Fibroblast of lung (primary cell): Measurements from ENCODE around the gene POLR3H. TPM values are rescaled to one million over a fixed set of nuclear protein-coding genes. Genes with fewer than 3 reads are reported as not detected.

Experiments
- DNase-seq, 2 donors: peaks; one replicate each; pipeline versions ENCODE4 v3.0.0 to v3.0.0-alpha.2; 2010; ENCODE audit warnings: low read depth in 2 of 2
- H2AFZ ChIP-seq: 2 replicates; pipeline ENCODE4 v1.5.1; 2012; ENCODE audit warnings: low read length, control low read depth, inconsistent platforms
- H3K27ac ChIP-seq: 2 replicates; pipeline ENCODE4 v1.5.1; 2011; ENCODE audit warnings: low read length, control low read depth; ENCODE audit not compliant: insufficient read depth
- H3K27me3 ChIP-seq: 2 replicates; pipeline ENCODE4 v1.5.1; 2011; ENCODE audit warnings: mild to moderate bottlenecking, low read length; ENCODE audit not compliant: control insufficient read depth, insufficient read depth
- H3K36me3 ChIP-seq: 2 replicates; pipeline ENCODE4 v1.5.1; 2011; ENCODE audit warnings: low read length; ENCODE audit not compliant: control insufficient read depth, insufficient read depth
- H3K4me1 ChIP-seq: 2 replicates; pipeline ENCODE4 v1.5.1; 2011; ENCODE audit warnings: low read length; ENCODE audit not compliant: control insufficient read depth, insufficient read depth; ENCODE audit errors: extremely low read depth
- H3K4me2 ChIP-seq: 2 replicates; pipeline ENCODE4 v1.5.1; 2011; ENCODE audit warnings: low read length, control low read depth; ENCODE audit not compliant: insufficient read depth; ENCODE audit errors: extremely low read depth
- H3K4me3 ChIP-seq, 4 experiments: fragments of 200-600 bp in 1 of 4; sonication (generic) in 1 of 4; replicated peaks in 1 of 4; 2 replicates each; pipeline ENCODE4 v1.5.1; 2011 to 2016; ENCODE audit warnings: low read length in 4 of 4, low read depth in 3 of 4, mild to moderate bottlenecking in 3 of 4, control low read depth in 2 of 4, inconsistent platforms in 1 of 4, mixed read lengths in 1 of 4; ENCODE audit not compliant: insufficient read depth in 1 of 4; ENCODE audit errors: control extremely low read depth in 1 of 4
- H3K79me2 ChIP-seq: 2 replicates; pipeline ENCODE4 v1.5.1; 2012; ENCODE audit warnings: mild to moderate bottlenecking, low read length, inconsistent platforms; ENCODE audit not compliant: control insufficient read depth, insufficient read depth
- H3K9ac ChIP-seq: 2 replicates; pipeline ENCODE4 v1.5.1; 2011; ENCODE audit warnings: mild to moderate bottlenecking, low read length, control low read depth; ENCODE audit not compliant: insufficient read depth
- H3K9me3 ChIP-seq: 2 replicates; pipeline ENCODE4 v1.5.1; 2012; ENCODE audit warnings: low read depth, low read length; ENCODE audit not compliant: control insufficient read depth, insufficient read depth
- H4K20me1 ChIP-seq: 2 replicates; pipeline ENCODE4 v1.5.1; 2011; ENCODE audit warnings: low read length; ENCODE audit not compliant: control insufficient read depth, insufficient read depth; ENCODE audit errors: extremely low read depth
- EZH2 ChIP-seq: IDR thresholded peaks from 2 replicates; pipeline ENCODE4 v1.5.1; 2012; ENCODE audit warnings: low read length, control low read depth, mild to moderate bottlenecking; ENCODE audit errors: missing control alignments
- polyA plus RNA-seq, 2 donors: library from polyadenylated mRNA; depleted of rRNA in 1 of 2; stranded (reverse) in 1 of 2; unstranded in 1 of 2; fragments of >200 nt; gene quantifications; 2 replicates each; pipeline ENCODE4 v1.2.1, GENCODE V29; 2011 to 2012; ENCODE audit warnings: missing spikeins in 1 of 2
- total RNA-seq: library from RNA; depleted of rRNA; stranded (reverse); fragments of >200 nt; gene quantifications from 2 replicates; pipeline ENCODE4 v1.2.1, GENCODE V29; 2014
- TF ChIP-seq, protein P1 (sequence below), 2 donors: IDR thresholded peaks in 1 of 2; conservative IDR thresholded peaks in 1 of 2; 1 replicate in 1 of 2; 2 replicates in 1 of 2; pipeline ENCODE4 v1.5.1; 2011 to 2012; ENCODE audit warnings: low read length in 2 of 2, control low read depth in 1 of 2, inconsistent platforms in 1 of 2, low read depth in 1 of 2, mild to moderate bottlenecking in 1 of 2

The POLR3H gene
- total and polyA plus RNA-seq, 2 donors (not counting 1 experiment from before 2014, with no cell fraction given), result 19.7 to 42.6 TPM

DNA sequence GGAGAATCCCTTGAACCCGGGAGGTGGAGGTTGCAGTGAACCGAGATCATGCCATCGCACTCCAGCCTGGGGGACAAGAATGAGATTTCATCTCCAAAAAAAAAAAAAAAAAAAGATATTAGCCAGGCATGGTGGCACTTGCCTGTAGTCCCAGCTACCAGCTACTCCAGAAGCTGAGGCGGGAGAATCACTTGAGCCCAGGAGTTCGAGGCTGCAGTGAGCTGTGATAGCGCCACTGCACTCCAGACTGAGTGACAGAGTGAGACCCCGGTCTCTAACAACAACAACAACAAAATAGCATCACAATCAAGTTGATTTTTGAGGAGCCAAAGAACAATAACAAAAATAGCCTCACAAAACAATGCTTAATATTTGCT lies 43.1 kb upstream of the POLR3H start:
- H3K4me1 ChIP-seq, result peaks cover 5% of the 10 kb centered on the region
- no peaks in the 10 kb centered on the region for H4K20me1 ChIP-seq
- H3K9ac ChIP-seq, result no peak overlapping the region
- no peaks in the 10 kb centered on the region for H3K27me3 ChIP-seq
- H3K4me3 ChIP-seq, result peak overlapping the region in 1 of 4 experiments; percentile 92
- H3K9me3 ChIP-seq, result no peaks in the 10 kb centered on the region
- H3K36me3 ChIP-seq, result peaks cover 12% of the 10 kb centered on the region
- no peak overlapping the region for H3K27ac ChIP-seq
- no peak for DNase-seq
- H3K79me2 ChIP-seq, result peaks cover 32% of the 10 kb centered on the region
- H2AFZ ChIP-seq, result no peak overlapping the region
- TF ChIP-seq, protein P1, sequence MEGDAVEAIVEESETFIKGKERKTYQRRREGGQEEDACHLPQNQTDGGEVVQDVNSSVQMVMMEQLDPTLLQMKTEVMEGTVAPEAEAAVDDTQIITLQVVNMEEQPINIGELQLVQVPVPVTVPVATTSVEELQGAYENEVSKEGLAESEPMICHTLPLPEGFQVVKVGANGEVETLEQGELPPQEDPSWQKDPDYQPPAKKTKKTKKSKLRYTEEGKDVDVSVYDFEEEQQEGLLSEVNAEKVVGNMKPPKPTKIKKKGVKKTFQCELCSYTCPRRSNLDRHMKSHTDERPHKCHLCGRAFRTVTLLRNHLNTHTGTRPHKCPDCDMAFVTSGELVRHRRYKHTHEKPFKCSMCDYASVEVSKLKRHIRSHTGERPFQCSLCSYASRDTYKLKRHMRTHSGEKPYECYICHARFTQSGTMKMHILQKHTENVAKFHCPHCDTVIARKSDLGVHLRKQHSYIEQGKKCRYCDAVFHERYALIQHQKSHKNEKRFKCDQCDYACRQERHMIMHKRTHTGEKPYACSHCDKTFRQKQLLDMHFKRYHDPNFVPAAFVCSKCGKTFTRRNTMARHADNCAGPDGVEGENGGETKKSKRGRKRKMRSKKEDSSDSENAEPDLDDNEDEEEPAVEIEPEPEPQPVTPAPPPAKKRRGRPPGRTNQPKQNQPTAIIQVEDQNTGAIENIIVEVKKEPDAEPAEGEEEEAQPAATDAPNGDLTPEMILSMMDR (conservative IDR thresholded peaks at IDR 0.05 in 1 of 2, IDR thresholded peaks at IDR 0.05 in 1 of 2; ENCODE audit: low read depth in 1 of 2, low read length in 2 of 2), result no peak
- no peak for TF ChIP-seq EZH2
- H3K4me2 ChIP-seq, result no peak overlapping the region

DNA sequence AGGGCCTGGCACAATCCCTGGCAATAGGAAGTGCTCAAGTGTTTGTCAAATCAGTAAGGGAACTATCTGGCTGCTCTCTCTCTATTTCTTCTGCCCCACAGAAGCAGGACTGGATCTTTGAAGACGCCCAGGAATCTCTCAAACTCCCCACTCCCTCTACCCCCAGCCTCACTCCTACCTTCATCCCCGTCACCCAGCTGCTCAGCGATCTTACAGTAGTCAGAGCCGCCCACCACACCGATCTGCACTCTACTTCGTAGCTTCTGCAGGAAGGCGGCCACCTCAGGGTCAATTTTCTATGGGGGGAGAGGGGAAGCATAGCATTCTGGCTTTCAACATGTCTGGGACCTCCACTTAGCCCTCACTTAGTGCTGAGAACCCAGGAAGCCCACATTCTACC lies 41.6 kb upstream of the POLR3H start:
- H3K4me1 ChIP-seq, result peaks cover 5% of the 10 kb centered on the region
- H3K4me2 ChIP-seq, result no peak overlapping the region
- H3K27ac ChIP-seq, result no peak overlapping the region
- no peak for DNase-seq
- H3K27me3 ChIP-seq, result no peaks in the 10 kb centered on the region
- no peaks in the 10 kb centered on the region for H3K9me3 ChIP-seq
- no peak overlapping the region for H3K9ac ChIP-seq
- no peaks in the 10 kb centered on the region for H4K20me1 ChIP-seq
- no peak overlapping the region for H3K4me3 ChIP-seq
- H3K36me3 ChIP-seq, result peaks cover 12% of the 10 kb centered on the region
- no peak for TF ChIP-seq EZH2
- H3K79me2 ChIP-seq, result peaks cover 32% of the 10 kb centered on the region
- H2AFZ ChIP-seq, result no peak overlapping the region

DNA sequence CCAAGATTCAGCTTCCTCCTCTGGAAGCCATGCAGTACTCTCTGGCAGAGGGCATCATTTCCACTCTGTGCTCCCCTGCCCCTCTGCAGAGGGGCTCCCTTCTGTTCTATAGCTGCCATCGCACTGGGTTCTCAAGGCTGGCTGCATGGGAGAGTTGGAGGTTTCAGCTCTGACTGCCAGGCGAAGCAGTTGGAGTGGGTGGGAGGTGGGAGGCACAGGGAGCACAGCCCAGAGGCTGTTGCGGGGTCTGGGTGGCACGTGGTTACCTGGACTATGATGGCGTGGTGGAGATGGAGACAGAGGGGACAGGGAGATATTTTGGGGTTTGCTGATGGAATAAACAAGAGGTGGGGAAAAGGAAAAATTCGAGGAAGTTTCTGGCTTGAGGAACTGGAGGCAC lies 40.6 kb upstream of the POLR3H start:
- H3K79me2 ChIP-seq, result peaks cover 32% of the 10 kb centered on the region
- H3K9ac ChIP-seq, result no peak overlapping the region

More for the DNA sequence above, 40.6 kb upstream of the POLR3H start:
- DNase-seq, result no peak
- H3K36me3 ChIP-seq, result peaks cover 15% of the 10 kb centered on the region
- H4K20me1 ChIP-seq, result no peaks in the 10 kb centered on the region
- no peaks in the 10 kb centered on the region for H3K27me3 ChIP-seq
- TF ChIP-seq EZH2, result no peak
- TF ChIP-seq, protein P1 (conservative IDR thresholded peaks at IDR 0.05 in 1 of 2, IDR thresholded peaks at IDR 0.05 in 1 of 2; ENCODE audit: low read depth in 1 of 2, low read length in 2 of 2), result no peak
- no peaks in the 10 kb centered on the region for H3K9me3 ChIP-seq
- no peak overlapping the region for H2AFZ ChIP-seq
- peaks cover 5% of the 10 kb centered on the region for H3K4me1 ChIP-seq
- H3K27ac ChIP-seq, result no peak overlapping the region
- H3K4me3 ChIP-seq, result no peak overlapping the region
- H3K4me2 ChIP-seq, result no peak overlapping the region
